DOHH2 (cell line): Measurements from ENCODE around the gene CDK6.

Experiments
- H3F3A ChIP-seq: fragments of 200-600 bp; sonication (generic), shearing (Covaris generic); 2 replicates; pipeline ENCODE4 v1.6.0; 2016; ENCODE audit warnings: antibody characterized with exemption, mild to moderate bottlenecking; ENCODE audit not compliant: control insufficient read depth, insufficient read depth
- H3K27ac ChIP-seq: fragments of 200-600 bp; sonication (generic); 2 replicates; pipeline ENCODE4 v1.5.1; 2014; ENCODE audit warnings: low read depth, mild to moderate bottlenecking, low read length, moderate library complexity
- H3K27me3 ChIP-seq: fragments of 200-600 bp; sonication (generic); 2 replicates; pipeline ENCODE4 v1.6.1; 2014; ENCODE audit warnings: mild to moderate bottlenecking, low read length, mixed read lengths; ENCODE audit not compliant: control insufficient read depth
- H3K36me3 ChIP-seq: fragments of 200-600 bp; sonication (generic); 2 replicates; pipeline ENCODE4 v1.6.1; 2014; ENCODE audit warnings: mild to moderate bottlenecking, low read length, moderate library complexity, mixed read lengths; ENCODE audit not compliant: control insufficient read depth
- H3K4me1 ChIP-seq: fragments of 200-600 bp; sonication (generic); 2 replicates; pipeline ENCODE4 v1.6.1; 2014; ENCODE audit warnings: mild to moderate bottlenecking, low read length, mixed read lengths; ENCODE audit not compliant: control insufficient read depth
- H3K4me2 ChIP-seq: fragments of 200-600 bp; sonication (generic); 2 replicates; pipeline ENCODE4 v1.6.0; 2014; ENCODE audit warnings: mild to moderate bottlenecking, low read length, moderate library complexity
- H3K4me3 ChIP-seq: fragments of 200-600 bp; sonication (generic); 2 replicates; pipeline ENCODE4 v1.5.1; 2014; ENCODE audit warnings: mild to moderate bottlenecking, low read length, mixed read lengths
- H3K79me2 ChIP-seq: fragments of 200-600 bp; sonication (generic); 2 replicates; pipeline ENCODE4 v1.6.1; 2014; ENCODE audit warnings: mild to moderate bottlenecking, low read length, mixed read lengths; ENCODE audit not compliant: control insufficient read depth
- H3K9me2 ChIP-seq: fragments of 200-600 bp; sonication (generic); replicated peaks from 2 replicates; pipeline ENCODE4 v1.6.1; 2014; ENCODE audit warnings: mild to moderate bottlenecking, low read length, mixed read lengths; ENCODE audit not compliant: control insufficient read depth
- H3K9me3 ChIP-seq: fragments of 200-600 bp; sonication (generic); 2 replicates; pipeline ENCODE4 v1.6.1; 2014; ENCODE audit warnings: antibody characterized with exemption, low read length, mixed read lengths; ENCODE audit not compliant: control insufficient read depth, insufficient read depth
- H4K20me1 ChIP-seq: fragments of 200-600 bp; sonication (generic); 2 replicates; pipeline ENCODE4 v1.6.0; 2014; ENCODE audit warnings: low read depth, mild to moderate bottlenecking, antibody characterized with exemption, low read length, moderate library complexity; ENCODE audit not compliant: control insufficient read depth, insufficient read depth
- EZH2phosphoT487 ChIP-seq: fragments of 200-600 bp; sonication (generic); IDR thresholded peaks from 2 replicates; pipeline ENCODE4 v1.6.1; 2017; ENCODE audit warnings: borderline replicate concordance, mild to moderate bottlenecking, antibody characterized with exemption, low read length, moderate library complexity, mixed read lengths
- TF ChIP-seq, protein P1 (sequence below): fragments of 200-600 bp; sonication (generic); IDR thresholded peaks from one replicate; pipeline ENCODE4 v1.5.1; 2014; ENCODE audit warnings: antibody characterized with exemption, mild to moderate bottlenecking, low read depth, low read length; ENCODE audit not compliant: poor library complexity, severe bottlenecking

The CDK6 gene

DNA sequence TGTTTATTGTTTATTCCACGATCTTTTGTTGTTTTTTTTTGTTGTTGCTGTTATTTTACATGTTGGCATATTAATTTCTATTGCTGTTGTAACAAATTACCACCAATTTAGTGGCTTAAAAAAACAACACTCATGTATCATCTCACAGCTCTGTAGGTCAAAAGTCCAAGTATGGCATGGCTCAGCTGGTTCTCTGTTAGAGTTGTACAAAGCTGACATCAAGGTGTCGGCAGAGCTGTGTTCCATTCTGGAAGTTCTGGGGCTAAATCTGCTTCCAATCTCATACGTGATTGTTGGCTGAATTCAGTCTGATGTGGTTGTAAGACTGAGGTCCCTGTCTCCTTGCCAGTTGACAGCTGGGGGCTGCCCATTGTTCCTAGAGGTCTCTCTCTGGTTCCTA is 186.0 kb downstream of the CDK6 start:
- Histone ChIP-seq H3K27me3 (no peaks in the 10 kb centered on the region), H3K79me2 (no peaks in the 10 kb centered on the region; the same call in 1 of the 2 replicates), H3K36me3 (no peaks in the 10 kb centered on the region), H3K4me2 (no peak overlapping the region), H3K9me3 (no peaks in the 10 kb centered on the region), H3K4me1 (peaks cover 19% of the 10 kb centered on the region), H3K9me2 (no peaks in the 10 kb centered on the region), H4K20me1 (no peaks in the 10 kb centered on the region), H3F3A (no peaks in the 10 kb centered on the region), H3K27ac (no peak overlapping the region), H3K4me3 (no peak overlapping the region)
- no peak for TF ChIP-seq EZH2phosphoT487
- TF ChIP-seq, protein P1, sequence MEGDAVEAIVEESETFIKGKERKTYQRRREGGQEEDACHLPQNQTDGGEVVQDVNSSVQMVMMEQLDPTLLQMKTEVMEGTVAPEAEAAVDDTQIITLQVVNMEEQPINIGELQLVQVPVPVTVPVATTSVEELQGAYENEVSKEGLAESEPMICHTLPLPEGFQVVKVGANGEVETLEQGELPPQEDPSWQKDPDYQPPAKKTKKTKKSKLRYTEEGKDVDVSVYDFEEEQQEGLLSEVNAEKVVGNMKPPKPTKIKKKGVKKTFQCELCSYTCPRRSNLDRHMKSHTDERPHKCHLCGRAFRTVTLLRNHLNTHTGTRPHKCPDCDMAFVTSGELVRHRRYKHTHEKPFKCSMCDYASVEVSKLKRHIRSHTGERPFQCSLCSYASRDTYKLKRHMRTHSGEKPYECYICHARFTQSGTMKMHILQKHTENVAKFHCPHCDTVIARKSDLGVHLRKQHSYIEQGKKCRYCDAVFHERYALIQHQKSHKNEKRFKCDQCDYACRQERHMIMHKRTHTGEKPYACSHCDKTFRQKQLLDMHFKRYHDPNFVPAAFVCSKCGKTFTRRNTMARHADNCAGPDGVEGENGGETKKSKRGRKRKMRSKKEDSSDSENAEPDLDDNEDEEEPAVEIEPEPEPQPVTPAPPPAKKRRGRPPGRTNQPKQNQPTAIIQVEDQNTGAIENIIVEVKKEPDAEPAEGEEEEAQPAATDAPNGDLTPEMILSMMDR = no peak

DNA sequence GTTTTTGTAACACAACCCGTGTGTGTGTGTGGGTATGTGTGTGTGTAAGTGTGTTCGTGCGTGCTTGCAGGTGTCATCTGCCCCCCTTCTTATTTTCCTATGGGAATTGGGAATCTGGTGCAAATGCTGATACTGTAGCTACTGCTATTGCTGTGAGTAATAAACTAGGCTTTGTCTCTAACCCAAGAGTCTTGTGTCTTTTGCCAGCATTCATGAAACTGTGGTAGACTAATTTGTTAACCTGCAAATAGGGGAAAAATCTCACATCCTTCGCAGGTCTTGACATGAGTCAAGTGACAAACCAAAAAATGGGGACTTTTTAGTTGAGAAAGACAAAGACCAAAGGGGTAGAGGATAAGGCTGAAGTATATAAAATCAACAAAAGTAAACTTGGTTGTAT is 188.3 kb downstream of the CDK6 start:
- Histone ChIP-seq H4K20me1 (no peaks in the 10 kb centered on the region), H3K27me3 (no peaks in the 10 kb centered on the region), H3K79me2 (no peaks in the 10 kb centered on the region; the same call in 1 of the 2 replicates), H3K27ac (no peak overlapping the region), H3K36me3 (peaks cover 4% of the 10 kb centered on the region; the same call in 1 of the 2 replicates), H3K4me2 (no peak overlapping the region), H3K9me3 (no peaks in the 10 kb centered on the region), H3K9me2 (no peaks in the 10 kb centered on the region), H3K4me1 (peaks cover 19% of the 10 kb centered on the region), H3K4me3 (no peak overlapping the region), H3F3A (no peaks in the 10 kb centered on the region)
- TF ChIP-seq, protein P1 = no peak
- no peak for TF ChIP-seq EZH2phosphoT487

DNA sequence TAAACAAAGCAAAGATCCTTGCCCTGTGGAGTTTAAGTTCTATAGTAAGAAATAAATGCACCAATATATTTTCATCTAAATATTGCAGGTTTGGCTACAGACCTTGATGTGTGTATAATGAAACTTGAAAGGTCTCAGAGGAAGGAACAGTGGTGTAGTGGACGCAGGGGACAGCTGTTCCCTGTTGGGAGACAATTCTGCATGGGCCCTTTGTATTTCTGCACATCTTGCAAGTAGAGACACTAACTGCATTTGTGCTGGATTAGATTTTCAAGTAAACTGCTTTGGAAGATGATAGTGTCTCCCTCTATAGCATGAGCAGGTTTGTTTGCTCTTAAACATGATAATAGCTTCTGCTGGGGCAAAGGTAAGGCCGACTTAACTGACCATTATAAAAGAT is 188.7 kb downstream of the CDK6 start:
- Histone ChIP-seq H3F3A (no peaks in the 10 kb centered on the region), H4K20me1 (no peaks in the 10 kb centered on the region), H3K36me3 (peaks cover 4% of the 10 kb centered on the region; the same call in 1 of the 2 replicates), H3K4me2 (no peak overlapping the region), H3K27ac (no peak overlapping the region), H3K9me2 (no peaks in the 10 kb centered on the region), H3K27me3 (no peaks in the 10 kb centered on the region), H3K79me2 (no peaks in the 10 kb centered on the region; the same call in 1 of the 2 replicates), H3K4me1 (peaks cover 19% of the 10 kb centered on the region), H3K9me3 (no peaks in the 10 kb centered on the region), H3K4me3 (no peak overlapping the region)
- TF ChIP-seq EZH2phosphoT487 = no peak
- TF ChIP-seq, protein P1 = no peak
